GM19025 (cell line): ENCODE results near the gene CHIC1.

Experiments
- ATAC-seq: cut with Tn5 transposase; IDR thresholded peaks from one replicate; pipeline ENCODE4 v1.9.1; 2021; ENCODE audit warnings: mild to moderate bottlenecking, low read depth, moderate library complexity; ENCODE audit not compliant: unreplicated experiment

The CHIC1 gene

GRCh38 chrX:73728602-73729001 lies 165.6 kb downstream of the CHIC1 start:
- ATAC-seq, result no peak
